NCI-H187 (cell line): ENCODE measurements around the gene TMEM156.

Experiments used
- DNase-seq, 2 experiments: peaks; one replicate each; lab custom pipeline; 2025; lab: John Stamatoyannopoulos, UW

Gene TMEM156

GRCh38 chr4:38924353-38924752 is 107.9 kb downstream of the TMEM156 start:
- no peak for DNase-seq

GRCh38 chr4:38923746-38924145 is 108.5 kb downstream of the TMEM156 start:
- no peak for DNase-seq

- DNase-seq: no peak
Measured at GRCh38 chr4:38921151-38921550, 111.1 kb downstream of the TMEM156 start.

- DNase-seq: no peak
Measured at GRCh38 chr4:38920677-38921076, 111.5 kb downstream of the TMEM156 start.

- DNase-seq: no peak
Measured at GRCh38 chr4:38920186-38920585, 112.0 kb downstream of the TMEM156 start.

- DNase-seq: no peak
Measured at GRCh38 chr4:38919494-38919893, 112.7 kb downstream of the TMEM156 start.

- no peak for DNase-seq
Measured at GRCh38 chr4:38917481-38918025, 114.7 kb downstream of the TMEM156 start.
